Epithelial cell of prostate (primary cell): ENCODE data around the gene SSRP1.

Experiments used
- DNase-seq: peaks from one replicate; pipeline ENCODE4 v3.0.0-alpha.2; 2011; ENCODE audit warnings: low read depth, low spot score
- H3K27ac ChIP-seq: fragments of 450-650 bp; 2 replicates; pipeline ENCODE4 v1.5.1; 2017; ENCODE audit warnings: mild to moderate bottlenecking

SSRP1 gene

GRCh38 chr11:57360991-57361390 is 25.3 kb upstream of the SSRP1 start:
- H3K27ac ChIP-seq: no peak overlapping the region
- no peak for DNase-seq

GRCh38 chr11:57359896-57360690 is 24.4 kb upstream of the SSRP1 start:
- DNase-seq: no peak
- no peak overlapping the region for H3K27ac ChIP-seq

GRCh38 chr11:57359396-57359795 is 23.7 kb upstream of the SSRP1 start:
- DNase-seq: no peak
- no peak overlapping the region for H3K27ac ChIP-seq

DNA sequence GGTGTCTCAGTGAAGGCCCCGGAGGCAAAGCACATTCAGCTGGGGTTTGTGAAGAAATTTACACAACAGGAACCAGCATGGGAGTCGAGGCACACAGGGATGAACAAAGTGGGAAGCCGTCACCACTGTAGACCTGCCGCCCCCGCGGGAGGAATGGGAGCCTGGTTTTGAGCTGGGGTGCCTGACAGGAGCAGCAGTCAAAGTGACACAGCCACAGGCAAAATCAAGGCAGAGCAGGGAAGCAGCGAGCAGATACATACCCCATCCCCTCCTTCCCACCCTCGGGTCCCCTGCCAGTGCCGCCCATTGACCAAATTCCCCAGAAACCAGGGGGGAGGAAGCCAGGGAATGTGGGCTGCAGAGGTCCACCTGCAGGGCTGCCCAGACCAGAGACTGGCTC is 23.3 kb upstream of the SSRP1 start:
- no peak for DNase-seq
- no peak overlapping the region for H3K27ac ChIP-seq

DNA sequence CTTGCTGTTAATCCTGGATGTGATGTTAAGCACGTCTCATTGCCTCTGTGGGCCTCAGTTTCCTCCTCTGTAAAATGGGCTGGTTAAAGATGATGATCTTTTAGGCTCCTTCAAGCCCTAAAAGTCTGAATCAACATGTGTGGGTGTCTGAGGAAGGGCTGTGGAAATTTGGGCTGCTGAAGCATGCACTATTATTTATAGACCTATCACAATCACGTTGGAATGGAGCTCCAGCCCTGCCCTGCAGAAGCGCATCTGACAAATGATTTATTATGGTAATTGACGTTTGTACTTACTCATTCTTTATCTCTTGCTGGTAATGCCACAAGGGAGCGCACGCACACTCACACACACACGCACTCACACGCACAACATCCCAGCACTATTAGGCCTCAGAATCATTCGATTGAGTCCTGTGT is 22.9 kb upstream of the SSRP1 start:
- no peak for DNase-seq

GRCh38 chr11:57357856-57358255 is 22.2 kb upstream of the SSRP1 start:
- no peak for DNase-seq
- no peak overlapping the region for H3K27ac ChIP-seq

More for the DNA sequence above, 22.9 kb upstream of the SSRP1 start:
- H3K27ac ChIP-seq: no peak overlapping the region

DNA sequence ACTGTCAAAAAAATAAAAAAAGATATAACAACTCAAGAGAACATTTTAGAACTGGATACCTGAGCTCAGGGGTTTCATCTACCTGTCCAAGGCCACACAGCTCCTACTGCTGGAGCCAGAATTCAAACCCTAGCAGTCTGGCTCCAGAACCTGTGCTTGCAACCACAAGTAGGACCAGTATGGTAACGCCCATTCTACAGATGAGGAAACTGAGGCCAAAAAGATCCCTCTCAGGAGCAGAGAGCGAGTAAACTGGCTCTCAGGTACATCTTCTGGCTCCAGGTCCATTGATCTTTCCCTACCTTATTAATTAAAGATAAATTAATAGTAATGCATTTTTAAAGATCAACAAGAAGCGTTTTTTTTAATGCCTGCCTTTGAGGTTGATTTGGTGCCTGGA is 21.6 kb upstream of the SSRP1 start:
- no peak for DNase-seq
- H3K27ac ChIP-seq: no peak overlapping the region

DNA sequence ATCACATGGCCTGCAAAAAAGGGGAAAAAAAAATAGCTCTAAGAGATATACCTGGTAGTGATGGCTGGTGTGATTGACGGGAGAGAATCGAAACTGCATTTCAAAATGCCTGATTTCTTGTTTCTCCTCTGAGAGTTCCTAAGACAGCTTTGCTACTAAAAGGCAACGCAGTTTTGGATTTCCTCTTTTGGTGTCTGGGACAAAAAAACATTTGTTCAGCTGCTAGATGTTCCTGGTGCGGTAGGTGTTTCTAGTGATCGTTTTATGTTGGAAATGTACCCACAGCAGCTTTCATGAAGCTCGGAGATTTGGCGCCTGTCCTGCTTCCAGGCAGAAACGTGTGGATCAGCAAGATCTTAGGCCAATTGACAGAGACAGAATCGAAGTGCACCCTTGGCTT is 20.6 kb upstream of the SSRP1 start:
- H3K27ac ChIP-seq: no peak overlapping the region
- DNase-seq: no peak

DNA sequence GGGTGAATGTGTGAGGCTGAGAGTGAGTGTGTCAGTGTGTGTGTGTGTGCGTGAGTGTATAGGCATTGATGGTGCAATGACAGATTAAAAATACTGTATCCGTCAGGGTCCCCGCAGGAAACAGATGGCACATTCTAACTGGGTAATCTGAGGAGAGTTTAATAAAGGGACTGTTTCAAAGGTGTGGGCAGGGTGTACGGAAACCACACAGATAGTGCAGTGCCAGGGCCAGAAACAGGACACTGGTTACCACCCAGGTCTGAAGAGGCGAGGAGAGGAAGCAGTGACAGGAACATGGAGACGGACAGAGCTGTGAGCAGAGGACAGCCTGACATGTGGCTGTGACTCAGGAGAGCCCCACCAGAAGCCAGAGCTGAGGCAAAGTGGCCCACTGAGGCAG is 19.0 kb upstream of the SSRP1 start:
- H3K27ac ChIP-seq: no peak overlapping the region
- no peak for DNase-seq

DNA sequence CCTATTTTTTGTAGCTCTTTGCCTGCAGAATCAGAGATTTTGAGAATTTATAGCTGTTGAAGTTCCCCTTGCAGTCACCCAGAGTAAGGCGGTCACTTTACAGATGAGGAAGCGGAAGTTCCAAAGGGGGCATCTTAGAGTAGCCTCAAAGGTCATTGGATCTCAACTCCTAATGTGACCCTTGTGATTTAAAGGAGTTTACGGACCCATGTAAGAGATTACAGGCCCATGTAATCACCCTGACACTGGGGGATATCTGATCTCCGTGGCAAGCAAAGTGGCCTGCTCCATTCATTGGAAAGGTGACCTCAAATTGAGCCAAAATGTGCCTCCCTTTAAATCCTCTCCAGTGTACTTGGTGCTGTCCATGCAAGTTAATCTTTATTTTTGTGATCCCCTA is 18.2 kb upstream of the SSRP1 start:
- DNase-seq: no peak
- no peak overlapping the region for H3K27ac ChIP-seq

DNA sequence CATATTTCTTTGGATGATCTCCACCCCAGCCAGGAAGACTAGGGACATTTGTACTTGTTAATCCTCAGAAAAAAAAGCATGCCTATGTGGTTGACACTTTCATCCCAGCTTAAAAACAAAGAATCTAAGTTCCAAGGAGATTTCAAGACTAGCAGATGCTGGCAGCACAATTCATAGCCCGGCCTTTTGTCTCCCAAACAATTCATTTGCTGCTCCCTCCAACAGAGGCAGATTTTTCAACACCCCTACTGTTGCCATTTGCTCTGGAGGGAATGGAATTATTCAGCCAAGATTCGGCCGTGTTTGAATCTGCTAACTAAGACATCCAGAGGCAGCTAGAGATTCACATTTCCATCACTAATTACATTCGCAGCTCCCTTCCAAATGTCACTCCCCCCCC is 17.8 kb upstream of the SSRP1 start:
- DNase-seq: no peak
- no peak overlapping the region for H3K27ac ChIP-seq

GRCh38 chr11:57353036-57353435 is 17.3 kb upstream of the SSRP1 start:
- DNase-seq: no peak
- no peak overlapping the region for H3K27ac ChIP-seq

DNA sequence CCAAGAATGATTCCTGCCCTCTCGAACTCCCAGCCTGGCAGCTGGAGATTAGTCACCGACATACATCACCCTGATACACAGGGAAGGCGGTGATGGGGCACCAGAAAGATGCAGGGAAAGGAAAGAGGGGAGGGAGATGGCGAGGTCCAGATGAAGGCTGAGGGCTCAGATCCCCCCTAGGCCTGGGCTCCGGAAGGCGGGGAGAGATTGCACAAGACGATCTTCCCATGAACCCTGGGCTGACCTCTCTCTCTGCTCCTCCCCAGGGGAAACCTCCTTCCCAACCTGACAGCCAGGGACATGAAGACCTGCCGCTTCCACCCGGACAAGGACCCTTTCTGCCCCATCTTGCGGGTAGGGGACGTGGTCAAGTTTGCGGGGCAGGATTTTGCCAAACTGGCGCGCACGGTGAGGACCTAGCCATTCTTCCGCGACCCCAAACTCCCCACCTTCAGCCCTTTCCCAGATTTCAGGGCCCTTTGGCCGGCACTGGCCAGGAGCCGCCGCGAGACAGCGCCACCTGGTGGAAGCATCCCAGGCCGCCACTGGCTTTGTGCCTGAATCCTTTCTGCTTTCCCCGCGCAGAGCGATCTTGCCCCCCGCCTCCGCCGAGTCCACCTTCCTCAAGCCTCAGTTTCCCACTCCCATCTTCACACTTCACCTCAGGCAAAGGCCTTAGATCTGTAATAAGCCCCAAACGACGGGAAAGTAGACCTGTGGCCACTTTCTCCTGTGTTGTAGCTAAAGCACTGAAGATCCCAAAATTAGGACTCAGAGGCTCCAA is 14.0 kb upstream of the SSRP1 start:
- no peak for DNase-seq
- no peak overlapping the region for H3K27ac ChIP-seq

- no peak for DNase-seq
- no peak overlapping the region for H3K27ac ChIP-seq
Measured at GRCh38 chr11:57348636-57349313, 13.1 kb upstream of the SSRP1 start.

GRCh38 chr11:57348052-57348451 is 12.4 kb upstream of the SSRP1 start:
- no peak overlapping the region for H3K27ac ChIP-seq
- no peak for DNase-seq

DNA sequence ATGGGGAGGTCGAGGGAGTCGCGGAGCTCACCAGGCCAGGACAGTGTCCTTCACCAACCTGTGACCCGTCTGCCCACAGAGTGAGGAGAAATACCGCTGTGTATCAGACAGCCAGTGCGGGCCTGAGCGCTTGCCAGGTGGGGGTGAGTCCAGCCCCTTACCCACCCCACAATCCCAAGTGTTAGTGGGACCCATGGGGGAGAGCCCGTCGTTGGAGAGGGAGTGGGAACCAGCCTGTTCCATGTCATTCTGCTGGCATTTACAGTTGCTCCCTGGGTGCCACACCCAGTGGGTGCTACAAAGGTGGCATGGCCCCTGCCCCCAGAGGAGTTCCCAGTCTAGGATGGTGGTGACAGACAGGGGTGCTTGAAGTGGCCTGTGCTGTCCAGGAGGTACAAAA is 11.6 kb upstream of the SSRP1 start:
- no peak for DNase-seq
- no peak overlapping the region for H3K27ac ChIP-seq

DNA sequence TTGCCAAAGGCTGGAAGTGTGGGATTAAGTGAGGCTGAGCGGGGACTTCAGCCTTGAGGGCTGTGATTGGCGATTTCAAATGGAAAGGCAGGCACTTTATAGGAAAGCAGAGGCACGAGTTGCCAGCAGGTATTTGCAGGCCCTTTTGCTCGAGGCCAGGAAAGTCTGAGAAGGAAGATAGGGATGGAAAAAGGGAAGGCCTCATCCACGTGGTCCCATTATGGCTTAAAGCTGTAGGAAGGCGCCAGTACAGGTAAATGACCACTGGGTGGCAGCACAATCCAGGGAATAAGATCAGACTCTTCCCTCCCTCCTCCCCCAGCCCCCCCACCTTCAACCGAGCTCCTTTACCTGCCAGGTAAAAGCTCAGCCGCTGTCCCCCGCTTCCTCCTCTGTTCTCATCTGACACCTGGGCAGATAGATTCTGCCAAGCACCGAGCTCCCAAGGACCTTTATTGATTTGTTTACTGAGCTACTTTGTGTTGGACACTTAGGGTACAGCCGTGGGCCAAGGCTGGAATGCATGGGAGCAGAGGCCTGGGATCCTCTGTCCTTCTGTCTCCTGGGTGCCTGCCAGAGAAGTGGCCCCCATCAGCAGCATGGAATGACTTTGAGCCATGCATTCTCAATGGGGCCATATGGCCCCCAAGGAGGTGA is 10.0 kb upstream of the SSRP1 start:
- DNase-seq: no peak
- H3K27ac ChIP-seq: no peak overlapping the region

GRCh38 chr11:57344826-57345225 is 9.1 kb upstream of the SSRP1 start:
- no peak for DNase-seq

DNA sequence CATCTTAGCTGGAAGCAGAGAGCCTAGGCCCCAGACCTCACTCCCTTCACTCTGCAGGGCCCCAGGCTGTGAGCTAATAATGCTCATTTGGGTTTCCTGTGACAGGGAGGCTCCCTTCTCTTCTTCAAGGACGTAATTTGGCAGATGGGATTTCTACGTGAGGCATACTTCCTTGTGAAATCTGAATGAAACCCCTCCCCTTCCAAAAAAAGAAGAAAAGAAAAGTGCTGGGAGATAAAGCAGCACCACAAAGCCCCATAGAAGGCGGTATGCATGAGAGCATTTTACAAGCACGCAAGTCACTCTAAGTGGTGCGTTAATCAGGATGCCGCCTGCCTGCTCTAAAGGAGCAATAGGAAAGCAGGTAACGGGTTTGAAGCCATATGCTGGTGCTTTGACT is 8.1 kb upstream of the SSRP1 start:
- H3K27ac ChIP-seq: no peak overlapping the region
- DNase-seq: no peak

More at GRCh38 chr11:57344826-57345225, 9.1 kb upstream of the SSRP1 start:
- H3K27ac ChIP-seq: no peak overlapping the region

GRCh38 chr11:57342702-57343101 is 7.0 kb upstream of the SSRP1 start:
- H3K27ac ChIP-seq: no peak overlapping the region
- DNase-seq: no peak
